Measurements from ENCODE around the gene DGKE.

DGKE gene

GRCh38 chr17:56891751-56892150 is 57.8 kb downstream of the DGKE start:
- no peak for DNase-seq (ENCODE audit: low spot score)
- H3K27ac ChIP-seq = no peak overlapping the region
- no peak overlapping the region for H3K4me3 ChIP-seq
- peak; percentile 25 for TF ChIP-seq CTCF (IDR thresholded peaks at IDR 0.05)

GRCh38 chr17:56892333-56892732 is 58.4 kb downstream of the DGKE start:
- DNase-seq (ENCODE audit: low spot score) = no peak
- Histone ChIP-seq H3K27ac (no peak overlapping the region), H3K4me3 (no peak overlapping the region)
- TF ChIP-seq CTCF (IDR thresholded peaks at IDR 0.05) = no peak

GRCh38 chr17:56893503-56893902 is 59.6 kb downstream of the DGKE start:
- TF ChIP-seq CTCF (IDR thresholded peaks at IDR 0.05) = no peak
- Histone ChIP-seq H3K27ac (no peak overlapping the region), H3K4me3 (no peak overlapping the region)
- no peak for DNase-seq (ENCODE audit: low spot score)

GRCh38 chr17:56894859-56895455 is 61.0 kb downstream of the DGKE start:
- H3K27ac ChIP-seq = no peak overlapping the region
- no peak for DNase-seq (ENCODE audit: low spot score)
- H3K4me3 ChIP-seq = no peak overlapping the region
- no peak for TF ChIP-seq CTCF (IDR thresholded peaks at IDR 0.05)

- DNase-seq (ENCODE audit: low spot score) = no peak
- Histone ChIP-seq H3K4me3 (no peak overlapping the region), H3K27ac (no peak overlapping the region)
- no peak for TF ChIP-seq CTCF (IDR thresholded peaks at IDR 0.05)
Measured at GRCh38 chr17:56896217-56896967, 62.4 kb downstream of the DGKE start.

- H3K4me3 ChIP-seq = no peak overlapping the region
- no peak for DNase-seq (ENCODE audit: low spot score)
- no peak overlapping the region for H3K27ac ChIP-seq
- TF ChIP-seq CTCF (IDR thresholded peaks at IDR 0.05) = no peak
Measured at GRCh38 chr17:56896968-56897359, 63.0 kb downstream of the DGKE start.
